OCI-LY1 (cell line): ENCODE measurements around the gene C16orf95.
"Not testable (repeated sequence)": the region's sequence is repeated elsewhere in the genome, so short reads cannot be mapped to it uniquely, and the experiment has no call there.

Experiments used
- H2AFZ ChIP-seq: fragments of 200-600 bp; sonication (generic), shearing (Covaris generic); 2 replicates; pipeline ENCODE4 v1.6.0; 2014; ENCODE audit warnings: antibody characterized with exemption, mild to moderate bottlenecking, low read length
- H3F3A ChIP-seq: fragments of 200-600 bp; sonication (generic), shearing (Covaris generic); 2 replicates; pipeline ENCODE4 v1.6.0; 2014; ENCODE audit warnings: mild to moderate bottlenecking, antibody characterized with exemption, low read length, moderate library complexity; ENCODE audit not compliant: insufficient read depth
- H3K27ac ChIP-seq: fragments of 200-600 bp; sonication (generic); 2 replicates; pipeline ENCODE4 v1.5.1; 2014; ENCODE audit warnings: low read length, mixed run types, mild to moderate bottlenecking, low read depth; ENCODE audit not compliant: poor library complexity, severe bottlenecking
- H3K27me3 ChIP-seq: fragments of 200-600 bp; sonication (generic); 2 replicates; pipeline ENCODE4 v1.6.0; 2014; ENCODE audit warnings: antibody characterized with exemption, mild to moderate bottlenecking, low read length, moderate library complexity; ENCODE audit not compliant: insufficient read depth
- H3K36me3 ChIP-seq: fragments of 200-600 bp; sonication (generic); 2 replicates; pipeline ENCODE4 v1.6.1; 2014; ENCODE audit warnings: mild to moderate bottlenecking, antibody characterized with exemption, low read length, moderate library complexity, mixed read lengths; ENCODE audit not compliant: insufficient read depth
- H3K4me1 ChIP-seq: fragments of 200-600 bp; sonication (generic); 2 replicates; pipeline ENCODE4 v1.5.1; 2014; ENCODE audit warnings: mild to moderate bottlenecking, low read length, moderate library complexity; ENCODE audit not compliant: insufficient read depth, severe bottlenecking
- H3K4me2 ChIP-seq: fragments of 200-600 bp; sonication (generic), shearing (Covaris generic); 2 replicates; pipeline ENCODE4 v1.6.1; 2014; ENCODE audit warnings: low read length
- H3K4me3 ChIP-seq: fragments of 200-600 bp; sonication (generic); 2 replicates; pipeline ENCODE4 v1.5.1; 2014; ENCODE audit warnings: low read length, low read depth, mild to moderate bottlenecking, mixed read lengths; ENCODE audit not compliant: poor library complexity, severe bottlenecking
- H3K79me2 ChIP-seq: fragments of 200-600 bp; shearing (Covaris generic); 2 replicates; pipeline ENCODE4 v1.6.1; 2016; ENCODE audit warnings: mixed run types, low read length, mixed read lengths; ENCODE audit not compliant: insufficient read depth
- H3K9ac ChIP-seq: fragments of 200-600 bp; sonication (generic), shearing (Covaris generic); 2 replicates; pipeline ENCODE4 v1.6.1; 2014; ENCODE audit warnings: mild to moderate bottlenecking, low read length, mixed read lengths
- H3K9me2 ChIP-seq: fragments of 200-600 bp; sonication (generic), shearing (Covaris generic); 2 replicates; pipeline ENCODE4 v1.6.1; 2014; ENCODE audit warnings: low read depth, mild to moderate bottlenecking, low read length, mixed read lengths
- H3K9me3 ChIP-seq: fragments of 200-600 bp; shearing (Covaris generic); 2 replicates; pipeline ENCODE4 v1.6.1; 2014; ENCODE audit warnings: low read length, mixed read lengths
- H4K20me1 ChIP-seq: fragments of 200-600 bp; sonication (generic), shearing (Covaris generic); 2 replicates; pipeline ENCODE4 v1.6.0; 2016; ENCODE audit warnings: mild to moderate bottlenecking, low read length; ENCODE audit not compliant: insufficient read depth
- CTCF ChIP-seq: fragments of 200-600 bp; sonication (generic), shearing (Covaris generic); IDR thresholded peaks from 2 replicates; pipeline ENCODE4 v1.5.1; 2017; ENCODE audit warnings: mild to moderate bottlenecking, antibody characterized with exemption, low read length, moderate library complexity, mixed read lengths
- EZH2 ChIP-seq: fragments of 200-600 bp; sonication (generic), shearing (Covaris generic); IDR thresholded peaks from 2 replicates; pipeline ENCODE4 v1.8.0; 2017; ENCODE audit warnings: borderline replicate concordance, mixed run types, mild to moderate bottlenecking, antibody characterized with exemption, low read length, moderate library complexity, mixed read lengths

Gene C16orf95

DNA sequence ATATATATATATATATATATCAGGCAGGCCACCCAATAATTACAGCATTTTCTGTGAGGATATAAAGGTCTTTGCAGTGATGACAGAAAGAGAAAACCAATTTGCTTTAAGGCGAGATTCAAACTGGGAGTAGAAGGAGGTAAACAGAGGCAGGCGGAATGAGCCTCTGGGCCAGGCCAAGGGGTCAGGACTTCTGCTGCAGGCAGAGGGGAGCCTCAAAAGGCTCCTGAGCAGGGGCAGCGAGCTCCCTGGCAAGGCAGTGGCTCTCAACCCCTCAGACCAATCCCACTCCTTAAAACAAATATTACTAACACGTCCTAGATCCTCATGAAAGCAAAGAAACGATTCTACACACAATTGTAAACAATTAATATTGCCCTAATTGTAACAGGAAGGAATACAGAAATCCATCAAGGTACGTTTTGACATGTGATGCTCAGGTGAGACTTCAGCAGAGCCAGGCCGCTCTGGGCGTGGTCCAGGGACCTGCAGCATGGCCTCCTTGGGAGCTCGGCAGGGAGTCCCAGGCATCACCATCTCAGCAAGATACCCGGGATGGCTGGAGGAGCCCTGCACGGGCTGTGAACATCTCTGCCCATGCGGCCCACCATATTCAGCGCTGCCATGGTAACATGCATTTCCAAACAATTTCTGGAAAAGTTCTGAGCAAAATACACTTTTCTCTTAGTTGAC, 48.0 kb upstream of the C16orf95 start:
- no peak overlapping the region for H3K4me2 ChIP-seq
- no peaks in the 10 kb centered on the region for H3K27me3 ChIP-seq
- H3K4me3 ChIP-seq: no peak overlapping the region
- no peak overlapping the region for H3K9ac ChIP-seq
- no peak overlapping the region for H3K27ac ChIP-seq
- peaks cover 10% of the 10 kb centered on the region for H3K4me1 ChIP-seq
- peaks cover 16% of the 10 kb centered on the region for H3K36me3 ChIP-seq
- no peaks in the 10 kb centered on the region for H3K9me2 ChIP-seq
- no peaks in the 10 kb centered on the region for H3F3A ChIP-seq
- H3K79me2 ChIP-seq: peaks cover 11% of the 10 kb centered on the region; the same call in 1 of the 2 replicates
- no peak for TF ChIP-seq EZH2
- no peak for TF ChIP-seq CTCF
- no peaks in the 10 kb centered on the region for H3K9me3 ChIP-seq
- no peak overlapping the region for H2AFZ ChIP-seq
- H4K20me1 ChIP-seq: no peaks in the 10 kb centered on the region

GRCh38 chr16:87363771-87364455, 46.7 kb upstream of the C16orf95 start:
- Histone ChIP-seq H3K9me3 (no peaks in the 10 kb centered on the region), H4K20me1 (no peaks in the 10 kb centered on the region), H3K79me2 (peaks cover 5% of the 10 kb centered on the region; the same call in 1 of the 2 replicates), H3K27me3 (no peaks in the 10 kb centered on the region), H3K36me3 (peaks cover 29% of the 10 kb centered on the region), H3F3A (no peaks in the 10 kb centered on the region), H3K9ac (no peak overlapping the region), H3K4me2 (no peak overlapping the region), H3K9me2 (no peaks in the 10 kb centered on the region), H3K4me1 (peaks cover 4% of the 10 kb centered on the region), H3K27ac (no peak overlapping the region), H2AFZ (no peak overlapping the region), H3K4me3 (no peak overlapping the region)
- no peak for TF ChIP-seq CTCF
- TF ChIP-seq EZH2: no peak

DNA sequence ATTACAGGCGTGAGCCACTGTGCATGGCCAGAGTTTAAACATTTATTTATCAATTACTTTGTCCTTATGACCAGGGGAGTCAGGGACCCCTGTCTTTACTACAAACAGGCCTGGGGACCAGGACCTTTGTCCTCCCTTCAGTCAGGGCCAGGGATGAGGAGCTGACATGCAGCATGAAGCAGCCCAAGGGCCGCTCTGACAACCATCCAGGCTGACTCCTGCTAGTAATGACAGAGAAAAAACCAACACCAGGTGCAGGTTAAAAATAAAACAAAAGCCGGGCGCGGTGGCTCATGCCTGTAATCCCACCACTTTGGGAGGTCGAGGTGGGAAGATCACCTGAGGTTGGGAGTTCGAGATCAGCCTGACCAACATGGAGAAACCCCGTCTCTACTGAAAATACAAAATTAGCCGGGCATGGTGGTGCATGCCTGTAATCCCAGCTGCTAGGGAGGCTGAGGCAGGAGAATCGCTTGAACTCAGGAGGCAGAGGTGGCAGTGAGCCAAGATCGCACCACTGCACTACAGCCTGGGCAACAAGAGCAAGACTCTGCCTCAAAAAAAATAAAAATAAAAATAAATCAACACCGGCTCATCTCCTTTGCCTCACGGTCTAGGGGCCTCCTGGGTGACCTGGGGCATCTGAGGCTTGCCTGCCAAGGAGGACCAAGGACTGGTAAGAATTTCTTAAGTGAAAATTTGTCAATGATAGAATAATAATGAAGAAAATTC, 45.8 kb upstream of the C16orf95 start:
- H3K36me3 ChIP-seq: peaks cover 38% of the 10 kb centered on the region
- not testable (repeated sequence) for H3K9ac ChIP-seq, H3K9me3 ChIP-seq, H3F3A ChIP-seq, H2AFZ ChIP-seq, H3K9me2 ChIP-seq, H3K27ac ChIP-seq, H4K20me1 ChIP-seq, H3K4me2 ChIP-seq, H3K79me2 ChIP-seq, H3K27me3 ChIP-seq, H3K4me1 ChIP-seq, H3K4me3 ChIP-seq
